Loucy (cell line): ENCODE results near the gene CTBP2.

Experiments
- EZH2phosphoT487 ChIP-seq: fragments of 200-600 bp; IDR thresholded peaks from 2 replicates; pipeline ENCODE4 v1.6.1; 2018; ENCODE audit warnings: antibody characterized with exemption, mild to moderate bottlenecking, moderate library complexity, borderline replicate concordance
- TF ChIP-seq, protein P1 (sequence below): fragments of 200-600 bp; sonication (generic); conservative IDR thresholded peaks from 2 replicates; pipeline ENCODE4 v1.5.1; 2014; ENCODE audit warnings: mild to moderate bottlenecking, antibody characterized with exemption, low read length

- TF ChIP-seq, protein P1, sequence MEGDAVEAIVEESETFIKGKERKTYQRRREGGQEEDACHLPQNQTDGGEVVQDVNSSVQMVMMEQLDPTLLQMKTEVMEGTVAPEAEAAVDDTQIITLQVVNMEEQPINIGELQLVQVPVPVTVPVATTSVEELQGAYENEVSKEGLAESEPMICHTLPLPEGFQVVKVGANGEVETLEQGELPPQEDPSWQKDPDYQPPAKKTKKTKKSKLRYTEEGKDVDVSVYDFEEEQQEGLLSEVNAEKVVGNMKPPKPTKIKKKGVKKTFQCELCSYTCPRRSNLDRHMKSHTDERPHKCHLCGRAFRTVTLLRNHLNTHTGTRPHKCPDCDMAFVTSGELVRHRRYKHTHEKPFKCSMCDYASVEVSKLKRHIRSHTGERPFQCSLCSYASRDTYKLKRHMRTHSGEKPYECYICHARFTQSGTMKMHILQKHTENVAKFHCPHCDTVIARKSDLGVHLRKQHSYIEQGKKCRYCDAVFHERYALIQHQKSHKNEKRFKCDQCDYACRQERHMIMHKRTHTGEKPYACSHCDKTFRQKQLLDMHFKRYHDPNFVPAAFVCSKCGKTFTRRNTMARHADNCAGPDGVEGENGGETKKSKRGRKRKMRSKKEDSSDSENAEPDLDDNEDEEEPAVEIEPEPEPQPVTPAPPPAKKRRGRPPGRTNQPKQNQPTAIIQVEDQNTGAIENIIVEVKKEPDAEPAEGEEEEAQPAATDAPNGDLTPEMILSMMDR, result no peak
- no peak for TF ChIP-seq EZH2phosphoT487
These were observed 15.4 kb upstream of the CTBP2 start for GRCh38 chr10:125175807-125176206.
